NB4 (cell line): ENCODE results near the gene RS1.

Experiments used
- DNase-seq: peaks from one replicate; pipeline ENCODE4 v3.0.0; 2010; ENCODE audit warnings: low read depth
- H3K4me3 ChIP-seq: one replicate; pipeline ENCODE4 v1.5.1; 2011; ENCODE audit warnings: mild to moderate bottlenecking, low read depth, low read length, moderate library complexity
- CTCF ChIP-seq: IDR thresholded peaks from one replicate; pipeline ENCODE4 v1.5.1; 2012; ENCODE audit warnings: low read depth, low read length
- MAX ChIP-seq: IDR thresholded peaks from 2 replicates; pipeline ENCODE4 v1.6.1; 2011; ENCODE audit warnings: low read depth, low read length
- MYC ChIP-seq: IDR thresholded peaks from 2 replicates; pipeline ENCODE4 v1.6.1; 2011; ENCODE audit warnings: low read depth, low read length
- POLR2A ChIP-seq: IDR thresholded peaks from 2 replicates; pipeline ENCODE4 v1.6.1; 2011; ENCODE audit warnings: mild to moderate bottlenecking; ENCODE audit not compliant: insufficient read length; ENCODE audit errors: extremely low read depth

The RS1 gene

DNA sequence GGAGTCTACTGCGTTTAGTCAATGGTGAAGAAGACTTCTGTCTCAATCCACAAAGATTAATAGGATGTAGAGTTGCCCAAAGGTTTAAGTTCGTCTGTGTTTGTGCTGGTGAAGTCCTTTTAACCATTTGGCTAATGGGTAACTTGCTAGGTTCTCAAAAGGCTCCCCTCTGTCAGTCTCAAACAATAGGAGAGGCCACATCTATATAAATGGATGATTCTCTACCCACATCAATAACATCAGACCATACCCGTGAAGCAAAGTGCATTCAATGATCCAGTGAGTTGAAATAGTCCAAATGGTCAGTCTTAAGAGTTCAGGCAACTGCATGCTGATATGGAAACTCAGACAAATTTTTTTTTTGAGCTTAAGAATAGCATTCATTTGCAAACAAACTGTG is 28.1 kb downstream of the RS1 start:
- H3K4me3 ChIP-seq: no peak overlapping the region
- DNase-seq: no peak
- TF ChIP-seq POLR2A (no peak), MYC (no peak), CTCF (no peak)

DNA sequence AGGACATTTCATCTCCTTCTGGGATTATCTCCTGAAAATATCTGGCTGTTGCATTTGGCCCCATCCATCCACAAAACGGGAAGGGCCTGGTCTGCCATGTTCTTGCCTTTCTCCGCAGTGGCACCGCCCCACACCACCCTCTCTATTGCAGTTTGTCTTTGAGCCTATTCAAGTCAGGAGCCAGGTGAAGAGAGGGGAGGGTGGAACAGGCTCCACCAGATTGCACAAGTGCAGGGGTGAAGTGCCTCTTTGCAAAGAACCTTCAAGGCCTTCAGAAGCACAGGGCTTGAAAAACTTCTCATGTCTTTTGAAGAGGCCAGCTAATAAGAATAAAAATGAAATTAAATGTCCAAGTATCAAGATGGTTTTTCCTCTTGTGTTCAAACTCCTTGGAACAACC is 28.7 kb downstream of the RS1 start:
- TF ChIP-seq MYC (no peak), MAX (no peak), POLR2A (no peak), CTCF (no peak)
- no peak for DNase-seq
- H3K4me3 ChIP-seq: no peak overlapping the region

- DNase-seq: no peak
- no peak overlapping the region for H3K4me3 ChIP-seq
- TF ChIP-seq CTCF (no peak), MAX (no peak)
Measured at GRCh38 chrX:18640686-18641085, 31.2 kb downstream of the RS1 start.

GRCh38 chrX:18639280-18639679 is 32.6 kb downstream of the RS1 start:
- DNase-seq: no peak
- no peak overlapping the region for H3K4me3 ChIP-seq
- TF ChIP-seq CTCF (no peak), MYC (no peak)

GRCh38 chrX:18638398-18638797 is 33.5 kb downstream of the RS1 start:
- no peak for TF ChIP-seq POLR2A
- no peak for TF ChIP-seq CTCF
- TF ChIP-seq MAX: no peak
- TF ChIP-seq MYC: no peak

GRCh38 chrX:18630934-18631333 is 41.0 kb downstream of the RS1 start:
- TF ChIP-seq MAX: no peak
- no peak for TF ChIP-seq MYC
- no peak for TF ChIP-seq CTCF
- TF ChIP-seq POLR2A: no peak

More at GRCh38 chrX:18638398-18638797, 33.5 kb downstream of the RS1 start:
- no peak for DNase-seq
- H3K4me3 ChIP-seq: no peak overlapping the region

More at GRCh38 chrX:18630934-18631333, 41.0 kb downstream of the RS1 start:
- DNase-seq: no peak
- H3K4me3 ChIP-seq: no peak overlapping the region
